ENCODE data around the gene AP1S3. TPM values are rescaled to one million over a fixed set of nuclear protein-coding genes. Genes with fewer than 3 reads are reported as not detected.
A peak's percentile ranks its signal among the peaks of the same experiment; 100 is the strongest.
"Not testable (repeated sequence)": the region's sequence is repeated elsewhere in the genome, so short reads cannot be mapped to it uniquely, and the experiment has no call there.

AP1S3 gene
- polyA plus RNA-seq, 2 of the 4 experiments (the other 2 are of a cell fraction): 42.9 to 57.0 TPM

GRCh38 chr2:223789423-223789822 lies 48.0 kb downstream of the AP1S3 start:
- 90% methylated on average over 6 of the region's 6 CpGs for WGBS (ENCODE audit: missing lambda C conversion rate)

GRCh38 chr2:223788826-223789225 lies 48.6 kb downstream of the AP1S3 start:
- ChIA-PET CTCF (interaction anchor here (0.6 to 1.5 kb wide), 4 partner anchors 9 to 1106 kb away, joined by 3 to 6 read pairs (median 3); no protein-coding TSS in a partner anchor), POLR2A (interaction anchor here (0.6 to 0.7 kb wide), 2 partner anchors 13 to 1071 kb away, joined by 3 to 6 read pairs; no protein-coding TSS in a partner anchor)
- TF ChIP-seq MAFK (IDR thresholded peaks at IDR 0.05; ENCODE audit: partially characterized antibody) (peak; percentile 69), JUNB (IDR thresholded peaks at IDR 0.05) (no peak), EHF (CRISPR knock-in tag; IDR thresholded peaks at IDR 0.05) (no peak), E2F6 (IDR thresholded peaks at IDR 0.05; ENCODE audit: borderline replicate concordance, low read depth) (no peak)
- FAIRE-seq (no peak), DNase-seq (ENCODE audit: low read depth in 1 of 2, low spot score in 1 of 2) (no peak), ATAC-seq (peak in 1 of 2 experiments; percentile 37; a peak in 3 of 6 replicates)
- Histone ChIP-seq H3K4me1 (peaks cover 24% of the 10 kb centered on the region), H3K4me2 (peak overlapping the region; percentile 1; the same call in 1 of the 3 replicates), H3K27ac (peak overlapping the region; percentile 57 to 62; a peak in 4 of 6 replicates), H3K9me3 (peaks cover 17% of the 10 kb centered on the region; the same call in 2 of the 3 replicates), H3K4me3 (no peak overlapping the region)

More at GRCh38 chr2:223789423-223789822, 48.0 kb downstream of the AP1S3 start:
- DNase-seq (ENCODE audit: low read depth in 1 of 2, low spot score in 1 of 2) (no peak), FAIRE-seq (no peak), ATAC-seq (no peak)
- H3K4me1 ChIP-seq: peaks cover 24% of the 10 kb centered on the region
- CTCF ChIA-PET: interaction anchor here (0.6 to 1.1 kb wide), 3 partner anchors 50 to 1106 kb away, joined by 3 read pairs; no protein-coding TSS in a partner anchor
- POLR2A ChIA-PET: no interaction called here
- H3K9me3 ChIP-seq: peaks cover 17% of the 10 kb centered on the region; the same call in 2 of the 3 replicates
- TF ChIP-seq FOSL2 (IDR thresholded peaks at IDR 0.05) (no peak), FOSL2 (CRISPR knock-in tag; IDR thresholded peaks at IDR 0.05) (no peak)
- H3K4me2 ChIP-seq: peak overlapping the region; percentile 1; the same call in 1 of the 3 replicates
- H3K27ac ChIP-seq: peak overlapping the region in 1 of 2 experiments; percentile 62; a peak in 4 of 6 replicates
- no peak overlapping the region for H3K4me3 ChIP-seq

GRCh38 chr2:223788106-223788505 lies 49.3 kb downstream of the AP1S3 start:
- Histone ChIP-seq H3K4me2 (peak overlapping the region; percentile 18; the same call in 1 of the 3 replicates), H3K27ac (peak overlapping the region; percentile 46 to 65), H3K4me1 (peaks cover 24% of the 10 kb centered on the region), H3K9me3 (peaks cover 14% of the 10 kb centered on the region; the same call in 2 of the 3 replicates)
- FAIRE-seq, H3K4me3 ChIP-seq, POLR2A ChIA-PET: not testable (repeated sequence)
- CTCF ChIA-PET: interaction anchor here (1.0 to 1.5 kb wide), 3 partner anchors 10 to 816 kb away, joined by 3 to 6 read pairs (median 4); no protein-coding TSS in a partner anchor
- DNase-seq (ENCODE audit: low read depth in 1 of 2, low spot score in 1 of 2): peak in 1 of 2 experiments; percentile 48
- peak in 1 of 2 experiments; percentile 26; a peak in 1 of 6 replicates for ATAC-seq
- 91% methylated on average over 10 of the region's 10 CpGs for WGBS (ENCODE audit: missing lambda C conversion rate)

GRCh38 chr2:223787358-223787757 lies 50.0 kb downstream of the AP1S3 start:
- ChIA-PET CTCF (interaction anchor here (1.1 to 1.5 kb wide), 2 partner anchors 11 to 815 kb away, joined by 4 to 6 read pairs; no protein-coding TSS in a partner anchor), POLR2A (no interaction called here)
- no peak for FAIRE-seq
- TF ChIP-seq E2F6 (IDR thresholded peaks at IDR 0.05; ENCODE audit: borderline replicate concordance, low read depth): no peak
- no peak for TF ChIP-seq REST (IDR thresholded peaks at IDR 0.05)
- TF ChIP-seq HOXB13 (CRISPR knock-in tag; IDR thresholded peaks at IDR 0.05; ENCODE audit: low read depth): no peak
- TF ChIP-seq CBX8 (IDR thresholded peaks at IDR 0.05): no peak
- no peak for TF ChIP-seq PBX3 (IDR thresholded peaks at IDR 0.05)
- no peak for TF ChIP-seq HDAC2 (IDR thresholded peaks at IDR 0.05)
- no peak for TF ChIP-seq CTCF (IDR thresholded peaks at IDR 0.05)
- no peak for TF ChIP-seq RNF2 (IDR thresholded peaks at IDR 0.05; ENCODE audit: borderline replicate concordance, low read depth)
- no peak for TF ChIP-seq CBX2 (IDR thresholded peaks at IDR 0.05; ENCODE audit: borderline replicate concordance, low read depth)
- no peak for TF ChIP-seq ZFP36 (IDR thresholded peaks at IDR 0.05; ENCODE audit: borderline replicate concordance, partially characterized antibody)
- no peak for TF ChIP-seq RCOR1 (IDR thresholded peaks at IDR 0.05; ENCODE audit: low read depth, low read length)
- TF ChIP-seq POLR2AphosphoS2 (conservative IDR thresholded peaks at IDR 0.05; ENCODE audit: low read length): no peak
- no peak for TF ChIP-seq NR3C1 (IDR thresholded peaks at IDR 0.05)
- TF ChIP-seq JUNB (IDR thresholded peaks at IDR 0.05): no peak
- TF ChIP-seq EP300 (IDR thresholded peaks at IDR 0.05): no peak
- no peak for TF ChIP-seq USF2 (IDR thresholded peaks at IDR 0.05)

More at GRCh38 chr2:223787358-223787757, 50.0 kb downstream of the AP1S3 start:
- no peak for DNase-seq (ENCODE audit: low read depth in 1 of 2, low spot score in 1 of 2)
- Histone ChIP-seq H3K4me2 (no peak overlapping the region), H3K4me3 (no peak overlapping the region), H3K27ac (peak overlapping the region in 1 of 2 experiments; percentile 65; a peak in 4 of 6 replicates), H3K4me1 (peaks cover 24% of the 10 kb centered on the region), H3K9me3 (peaks cover 8% of the 10 kb centered on the region; the same call in 2 of the 3 replicates)
- ATAC-seq: no peak
- WGBS (ENCODE audit: missing lambda C conversion rate): 95% methylated on average over 2 of the region's 2 CpGs
